ENCODE results near the gene MYO10. TPM values are rescaled to one million over a fixed set of nuclear protein-coding genes. Genes with fewer than 3 reads are reported as not detected.
A peak's percentile ranks its signal among the peaks of the same experiment; 100 is the strongest.
"Not testable (repeated sequence)": the region's sequence is repeated elsewhere in the genome, so short reads cannot be mapped to it uniquely, and the experiment has no call there.

Gene MYO10
- total RNA-seq, 1 donor from 2014 or later, result 19.7 TPM

GRCh38 chr5:16740811-16741392 is 195.2 kb downstream of the MYO10 start:
- no peak for DNase-seq (ENCODE audit: low spot score)

GRCh38 chr5:16740066-16740810 is 195.8 kb downstream of the MYO10 start:
- DNase-seq (ENCODE audit: low spot score), result no peak

GRCh38 chr5:16738393-16738792 is 197.7 kb downstream of the MYO10 start:
- not testable (repeated sequence) for DNase-seq (ENCODE audit: low spot score)

GRCh38 chr5:16737620-16738364 is 198.3 kb downstream of the MYO10 start:
- DNase-seq (ENCODE audit: low spot score), result no peak

GRCh38 chr5:16737209-16737608 is 198.9 kb downstream of the MYO10 start:
- no peak for DNase-seq (ENCODE audit: low spot score)

GRCh38 chr5:16736158-16736995 is 199.7 kb downstream of the MYO10 start:
- DNase-seq (ENCODE audit: low spot score), result peak; percentile 74

GRCh38 chr5:16735101-16736060 is 200.7 kb downstream of the MYO10 start:
- no peak for DNase-seq (ENCODE audit: low spot score)

GRCh38 chr5:16733331-16734006 is 202.6 kb downstream of the MYO10 start:
- DNase-seq (ENCODE audit: low spot score), result no peak

- no peak for DNase-seq (ENCODE audit: low spot score)
These were observed 203.7 kb downstream of the MYO10 start for GRCh38 chr5:16732356-16732755.

- DNase-seq (ENCODE audit: low spot score), result no peak
These were observed 208.2 kb downstream of the MYO10 start for GRCh38 chr5:16727755-16728325.

- no peak for DNase-seq (ENCODE audit: low spot score)
These were observed 209.5 kb downstream of the MYO10 start for GRCh38 chr5:16726538-16726946.

- no peak for DNase-seq (ENCODE audit: low spot score)
These were observed 210.5 kb downstream of the MYO10 start for GRCh38 chr5:16725575-16725974.

- DNase-seq (ENCODE audit: low spot score), result no peak
These were observed 212.3 kb downstream of the MYO10 start for GRCh38 chr5:16723821-16724220.

- no peak for DNase-seq (ENCODE audit: low spot score)
These were observed 214.0 kb downstream of the MYO10 start for GRCh38 chr5:16722097-16722495.

- DNase-seq (ENCODE audit: low spot score), result no peak
These were observed 214.7 kb downstream of the MYO10 start for GRCh38 chr5:16721151-16722096.

- DNase-seq (ENCODE audit: low spot score), result not testable (repeated sequence)
These were observed 218.1 kb downstream of the MYO10 start for GRCh38 chr5:16718036-16718435.

- DNase-seq (ENCODE audit: low spot score), result no peak
These were observed 222.6 kb downstream of the MYO10 start for GRCh38 chr5:16713386-16713928.

GRCh38 chr5:16712620-16713019 is 223.5 kb downstream of the MYO10 start:
- no peak for DNase-seq (ENCODE audit: low spot score)

Data from ureter (tissue), 1 donor.